ENCODE measurements around the gene KLHL17. TPM values are rescaled to one million over a fixed set of nuclear protein-coding genes. Genes with fewer than 3 reads are reported as not detected.
"Not testable (repeated sequence)": the region's sequence is repeated elsewhere in the genome, so short reads cannot be mapped to it uniquely, and the experiment has no call there.

The KLHL17 gene
- polyA plus RNA-seq, 4 donors = 8.1 to 17.6 (median 9.3) TPM

DNA sequence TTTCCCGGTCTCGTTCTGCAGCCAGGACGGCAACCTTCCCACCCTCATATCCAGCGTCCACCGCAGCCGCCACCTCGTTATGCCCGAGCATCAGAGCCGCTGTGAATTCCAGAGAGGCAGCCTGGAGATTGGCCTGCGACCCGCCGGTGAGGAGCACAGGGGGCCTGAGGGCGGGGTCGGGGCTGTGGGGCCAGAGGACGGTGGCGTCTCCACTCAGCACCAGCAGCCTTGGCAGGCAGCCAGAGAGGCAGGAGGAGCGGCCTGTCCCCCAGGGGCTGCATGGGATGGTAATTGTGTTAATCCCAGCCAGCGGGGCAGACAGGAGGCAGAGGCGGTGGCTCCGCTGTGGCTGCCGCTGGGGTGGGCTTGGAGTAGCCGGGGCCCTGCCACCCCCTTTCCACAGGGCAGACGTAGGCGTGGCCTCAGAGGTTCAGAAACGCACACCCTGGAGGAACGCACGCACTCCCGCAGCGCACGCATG lies 24.6 kb upstream of the KLHL17 start:
- DNase-seq (ENCODE audit: low read depth in 4 of 4, low spot score in 3 of 4) = no peak

GRCh38 chr1:936348-937264 lies 23.8 kb upstream of the KLHL17 start:
- DNase-seq (ENCODE audit: low read depth in 4 of 4, low spot score in 3 of 4) = no peak

GRCh38 chr1:937521-937920 lies 22.9 kb upstream of the KLHL17 start:
- no peak for DNase-seq (ENCODE audit: low read depth in 4 of 4, low spot score in 3 of 4)

DNA sequence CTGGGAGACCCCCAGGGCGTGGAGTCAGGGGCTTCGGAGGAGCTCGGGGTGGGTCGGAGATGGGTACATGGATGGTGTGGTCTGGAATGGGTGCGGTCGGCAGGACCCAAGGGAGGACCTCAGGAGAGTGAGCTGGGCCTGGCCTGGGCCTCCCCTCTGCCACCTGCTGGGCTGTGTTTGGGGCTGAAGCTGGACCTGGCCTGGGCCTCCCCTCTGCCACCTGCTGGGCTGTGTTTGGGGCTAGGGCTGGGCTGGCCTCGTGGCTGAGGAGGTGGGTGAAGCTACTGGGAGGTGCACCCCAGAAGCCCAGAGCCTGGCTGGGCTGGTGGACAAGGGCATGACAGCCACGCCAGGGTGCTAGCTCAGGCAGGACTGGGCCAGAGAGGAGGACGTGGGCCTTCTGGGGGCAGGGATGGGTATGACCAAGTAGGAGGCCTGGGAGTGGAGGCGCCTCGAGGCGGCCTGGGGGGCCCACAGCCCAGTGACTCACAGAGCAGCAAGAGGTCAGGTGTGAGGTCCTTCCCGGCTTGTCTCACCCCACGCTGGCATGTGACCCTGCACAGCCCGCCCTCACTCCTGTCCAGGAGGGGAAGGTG lies 22.2 kb upstream of the KLHL17 start:
- DNase-seq (ENCODE audit: low read depth in 4 of 4, low spot score in 3 of 4) = no peak

- no peak for DNase-seq (ENCODE audit: low read depth in 4 of 4, low spot score in 3 of 4)
Measured at GRCh38 chr1:938711-939489, 21.5 kb upstream of the KLHL17 start.

- no peak for DNase-seq (ENCODE audit: low read depth in 4 of 4, low spot score in 3 of 4)
Measured at GRCh38 chr1:939511-940106, 20.8 kb upstream of the KLHL17 start.

DNA sequence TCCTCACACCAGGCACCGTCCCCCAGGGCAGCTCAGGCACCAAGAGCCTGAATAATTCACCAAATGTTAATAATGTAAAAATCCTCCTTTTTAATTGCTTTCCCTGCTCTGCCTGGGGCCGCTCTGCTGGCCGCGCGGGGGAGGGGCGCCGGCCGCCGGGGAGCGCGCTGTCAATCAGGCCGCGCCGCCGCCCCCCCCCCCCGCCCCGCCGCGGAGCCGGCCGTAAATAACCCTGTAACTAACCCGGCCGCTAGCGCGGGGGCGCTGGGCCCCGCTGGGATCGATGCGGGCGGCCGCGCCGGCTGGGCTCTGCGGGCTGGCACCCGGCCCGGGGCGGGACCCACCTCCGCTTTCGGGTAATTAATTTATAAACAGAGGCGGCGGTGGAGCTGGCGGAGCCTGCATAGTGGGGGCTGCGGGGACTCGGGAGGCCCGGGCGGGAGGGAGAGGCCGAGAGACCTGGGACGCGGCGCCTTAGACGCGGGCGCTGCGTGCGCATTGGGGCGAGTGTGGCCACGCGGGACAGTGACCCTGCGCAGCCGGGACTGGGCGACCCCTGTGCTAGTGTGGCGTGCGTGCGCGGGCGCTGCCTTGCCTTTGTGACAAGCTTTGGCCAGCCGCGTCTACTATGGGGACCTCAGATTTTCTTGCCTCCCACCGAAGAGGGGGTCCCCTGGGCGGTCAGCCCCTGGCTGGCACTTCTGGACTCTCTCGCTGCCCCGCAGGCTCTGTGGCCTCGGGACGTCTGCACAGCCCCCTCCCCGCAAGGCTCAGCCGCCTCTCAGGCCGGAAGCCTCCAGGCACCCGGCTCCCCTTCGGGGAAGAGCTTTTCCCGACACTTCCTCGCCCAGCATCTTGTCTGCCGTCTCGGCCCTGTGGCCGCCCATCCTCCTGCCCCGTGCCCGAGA lies 20.0 kb upstream of the KLHL17 start:
- peak in 3 of 4 donors; percentile 81 to 85 (median 82) for DNase-seq (ENCODE audit: low read depth in 4 of 4, low spot score in 3 of 4)

- no peak for DNase-seq (ENCODE audit: low read depth in 4 of 4, low spot score in 3 of 4)
Measured at GRCh38 chr1:941015-941587, 19.3 kb upstream of the KLHL17 start.

- DNase-seq (ENCODE audit: low read depth in 4 of 4, low spot score in 3 of 4) = peak in 2 of 4 donors; percentile 68 to 72
Measured at GRCh38 chr1:941588-942383, 18.6 kb upstream of the KLHL17 start.

- no peak for DNase-seq (ENCODE audit: low read depth in 4 of 4, low spot score in 3 of 4)
Measured at GRCh38 chr1:942411-942821, 18.0 kb upstream of the KLHL17 start.

- no peak for DNase-seq (ENCODE audit: low read depth in 4 of 4, low spot score in 3 of 4)
Measured at GRCh38 chr1:942864-943533, 17.4 kb upstream of the KLHL17 start.

- no peak for DNase-seq (ENCODE audit: low read depth in 4 of 4, low spot score in 3 of 4)
Measured at GRCh38 chr1:943545-944340, 16.6 kb upstream of the KLHL17 start.

GRCh38 chr1:944341-945325 lies 15.8 kb upstream of the KLHL17 start:
- DNase-seq (ENCODE audit: low read depth in 4 of 4, low spot score in 3 of 4) = peak in 3 of 4 donors; percentile 74 to 83 (median 80)

GRCh38 chr1:945688-946556 lies 14.5 kb upstream of the KLHL17 start:
- no peak for DNase-seq (ENCODE audit: low read depth in 4 of 4, low spot score in 3 of 4)

- not testable (repeated sequence) for DNase-seq (ENCODE audit: low read depth in 4 of 4, low spot score in 3 of 4)
Measured at GRCh38 chr1:946811-947210, 13.6 kb upstream of the KLHL17 start.

Data from left renal pelvis (tissue), 4 donors.